HG02759 (cell line): ENCODE data around the gene CCL7.

Experiments used
- ATAC-seq: cut with Tn5 transposase; IDR thresholded peaks from one replicate; pipeline ENCODE4 v1.9.1; 2021; ENCODE audit warnings: mild to moderate bottlenecking, moderate library complexity; ENCODE audit not compliant: unreplicated experiment

Gene CCL7

DNA sequence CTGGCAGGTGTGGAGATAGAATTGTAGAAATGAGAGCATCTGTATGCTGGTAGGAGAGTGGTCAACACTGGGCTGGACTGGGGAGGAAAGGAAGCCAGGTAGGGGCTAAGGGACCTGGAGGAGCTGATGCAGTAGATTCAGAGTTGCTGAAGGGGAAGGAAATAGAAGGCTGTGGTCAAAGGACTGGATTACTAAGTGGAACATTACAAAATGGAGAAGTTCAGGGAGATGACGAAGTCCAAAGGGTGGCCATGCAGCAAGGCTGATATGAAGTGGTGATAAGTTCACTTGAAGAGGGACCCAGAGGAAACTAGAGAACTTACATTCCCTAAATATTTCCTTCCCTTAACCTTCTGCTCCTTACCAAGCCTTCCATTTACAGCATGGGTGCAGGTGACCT lies 23.6 kb upstream of the CCL7 start:
- ATAC-seq: no peak

- no peak for ATAC-seq
These were observed 23.1 kb upstream of the CCL7 start for GRCh38 chr17:34246881-34247280.

- ATAC-seq: no peak
These were observed 21.5 kb upstream of the CCL7 start for GRCh38 chr17:34248511-34249024.

GRCh38 chr17:34249061-34249460 lies 21.0 kb upstream of the CCL7 start:
- no peak for ATAC-seq

- ATAC-seq: no peak
These were observed 20.5 kb upstream of the CCL7 start for GRCh38 chr17:34249478-34249877.

GRCh38 chr17:34251186-34251585 lies 18.8 kb upstream of the CCL7 start:
- no peak for ATAC-seq

GRCh38 chr17:34252095-34252443 lies 18.0 kb upstream of the CCL7 start:
- no peak for ATAC-seq

GRCh38 chr17:34252444-34253138 lies 17.4 kb upstream of the CCL7 start:
- no peak for ATAC-seq

- no peak for ATAC-seq
These were observed 16.9 kb upstream of the CCL7 start for GRCh38 chr17:34253139-34253525.

GRCh38 chr17:34254146-34254545 lies 15.9 kb upstream of the CCL7 start:
- ATAC-seq: no peak

GRCh38 chr17:34254651-34255380 lies 15.2 kb upstream of the CCL7 start, which contains the start of gene CCL2:
TSS of gene CCL2 (plus strand) at chr17:34255285. CDS start at chr17:34255350, 65 bp downstream.
- ATAC-seq: no peak

DNA sequence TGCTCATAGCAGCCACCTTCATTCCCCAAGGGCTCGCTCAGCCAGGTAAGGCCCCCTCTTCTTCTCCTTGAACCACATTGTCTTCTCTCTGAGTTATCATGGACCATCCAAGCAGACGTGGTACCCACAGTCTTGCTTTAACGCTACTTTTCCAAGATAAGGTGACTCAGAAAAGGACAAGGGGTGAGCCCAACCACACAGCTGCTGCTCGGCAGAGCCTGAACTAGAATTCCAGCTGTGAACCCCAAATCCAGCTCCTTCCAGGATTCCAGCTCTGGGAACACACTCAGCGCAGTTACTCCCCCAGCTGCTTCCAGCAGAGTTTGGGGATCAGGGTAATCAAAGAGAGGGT lies 14.7 kb upstream of the CCL7 start:
- ATAC-seq: no peak

DNA sequence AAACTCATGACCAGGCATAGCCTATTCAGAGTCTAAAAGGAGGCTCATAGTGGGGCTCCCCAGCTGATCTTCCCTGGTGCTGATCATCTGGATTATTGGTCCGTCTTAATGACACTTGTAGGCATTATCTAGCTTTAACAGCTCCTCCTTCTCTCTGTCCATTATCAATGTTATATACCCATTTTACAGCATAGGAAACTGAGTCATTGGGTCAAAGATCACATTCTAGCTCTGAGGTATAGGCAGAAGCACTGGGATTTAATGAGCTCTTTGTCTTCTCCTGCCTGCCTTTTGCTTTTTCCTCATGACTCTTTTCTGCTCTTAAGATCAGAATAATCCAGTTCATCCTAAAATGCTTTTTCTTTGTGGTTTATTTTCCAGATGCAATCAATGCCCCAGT lies 14.2 kb upstream of the CCL7 start:
- no peak for ATAC-seq

DNA sequence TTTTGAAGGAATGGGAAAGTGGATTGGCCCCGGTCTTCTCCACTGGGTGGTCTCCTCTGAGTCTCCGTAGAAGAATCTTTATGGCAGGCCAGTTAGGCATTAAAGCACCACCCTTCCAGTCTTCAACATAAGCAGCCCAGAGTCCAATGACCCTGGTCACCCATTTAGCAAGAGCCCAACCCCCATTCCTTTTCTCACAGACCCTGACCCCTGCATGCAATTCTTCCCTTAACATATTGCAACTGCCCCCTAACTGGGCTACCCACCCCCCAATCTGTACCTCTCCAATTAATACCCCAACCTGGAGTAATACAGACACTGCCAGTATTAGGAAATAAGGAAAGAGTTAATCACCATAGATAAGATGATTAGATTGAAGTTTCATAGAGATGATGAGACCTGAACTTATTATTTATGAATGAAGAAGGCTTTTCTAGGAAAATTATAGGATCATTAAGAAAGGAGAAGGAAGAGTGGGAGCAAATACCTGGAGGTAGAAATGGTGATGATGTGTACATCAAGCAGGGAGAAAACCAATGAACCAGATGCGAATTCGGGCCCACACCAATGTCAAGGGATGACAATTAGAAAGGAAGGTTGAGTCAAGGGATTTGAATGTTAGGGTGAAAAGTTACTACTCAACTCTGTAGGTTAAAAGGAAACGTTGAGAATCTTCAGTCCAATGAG lies 12.6 kb upstream of the CCL7 start:
- ATAC-seq: no peak

- ATAC-seq: no peak
These were observed 12.1 kb upstream of the CCL7 start for GRCh38 chr17:34257986-34258326.

DNA sequence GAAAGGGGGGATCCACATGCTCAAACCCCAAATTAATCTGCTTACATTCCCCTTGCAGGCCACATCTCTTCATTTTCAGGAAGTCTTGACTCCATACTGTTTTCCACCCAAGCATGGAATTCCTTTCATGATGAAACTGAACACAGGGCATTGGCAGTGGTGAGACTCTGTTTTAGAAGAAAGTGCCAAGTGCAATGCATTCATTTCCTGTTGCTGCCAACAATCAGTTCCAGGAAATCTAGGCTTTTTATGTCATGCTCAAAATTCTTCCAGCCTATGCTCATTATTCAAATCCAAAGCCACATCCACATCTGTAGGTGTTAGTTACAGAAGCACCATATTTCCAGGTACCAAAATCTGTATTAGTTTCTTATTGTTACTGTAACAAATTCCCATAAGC lies 10.9 kb upstream of the CCL7 start:
- ATAC-seq: no peak

GRCh38 chr17:34260861-34261260 lies 9.2 kb upstream of the CCL7 start:
- ATAC-seq: no peak

GRCh38 chr17:34261568-34262337 lies 8.3 kb upstream of the CCL7 start:
- no peak for ATAC-seq

DNA sequence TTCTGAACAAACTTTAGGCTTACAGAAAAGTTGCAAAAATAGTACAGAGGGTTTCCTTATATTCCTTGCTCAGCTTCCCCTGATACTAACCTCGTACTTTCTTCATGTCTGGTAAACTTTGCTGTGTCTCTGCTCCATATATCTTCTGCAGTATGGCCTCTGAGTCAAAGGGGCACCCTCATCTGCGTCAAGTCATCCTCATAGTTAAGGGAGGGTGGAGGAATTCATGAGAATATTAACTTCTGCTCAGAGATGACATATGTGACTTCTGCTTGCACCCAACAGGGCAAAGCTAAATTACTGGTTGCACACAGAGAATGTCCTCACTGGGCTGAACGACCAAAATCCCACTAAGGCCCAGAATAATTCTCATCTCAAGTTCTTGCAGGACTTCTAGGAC lies 4.3 kb upstream of the CCL7 start:
- ATAC-seq: no peak

GRCh38 chr17:34275881-34276280 lies 5.9 kb downstream of the CCL7 start:
- no peak for ATAC-seq

- ATAC-seq: no peak
These were observed 6.8 kb downstream of the CCL7 start for GRCh38 chr17:34276826-34277225.
